ENCODE results near the gene SOCS6. TPM values are rescaled to one million over a fixed set of nuclear protein-coding genes. Genes with fewer than 3 reads are reported as not detected.

The SOCS6 gene
- total and polyA plus RNA-seq, 4 donors: 5.5 to 30.1 (median 8.7) TPM

- TF ChIP-seq GABPA (IDR thresholded peaks at IDR 0.05 in 1 of 2, conservative IDR thresholded peaks at IDR 0.05 in 1 of 2) (no peak), ZBTB33 (IDR thresholded peaks at IDR 0.05) (no peak), EGR1 (IDR thresholded peaks at IDR 0.05; ENCODE audit: low read depth in 2 of 2) (no peak), NR2F2 (IDR thresholded peaks at IDR 0.05) (no peak), TAF1 (conservative IDR thresholded peaks at IDR 0.05) (no peak), RXRA (IDR thresholded peaks at IDR 0.05) (no peak), REST (IDR thresholded peaks at IDR 0.05) (no peak), FOXA2 (IDR thresholded peaks at IDR 0.05) (no peak), MAX (IDR thresholded peaks at IDR 0.05) (no peak)
- Histone ChIP-seq H3K4me3 (ENCODE audit: low read depth in 1 of 3, low read length in 3 of 3) (no peak overlapping the region), H3K9me3 (ENCODE audit: control insufficient read depth in 4 of 4, low read length in 3 of 4) (no peaks in the 10 kb centered on the region), H3K36me3 (ENCODE audit: control insufficient read depth in 4 of 4, insufficient read depth in 3 of 4, low read depth in 1 of 4, low read length in 3 of 4) (no peaks in the 10 kb centered on the region), H3K9ac (ENCODE audit: low read depth in 1 of 2, low read length in 2 of 2) (no peak overlapping the region), H3K27me3 (ENCODE audit: control insufficient read depth in 4 of 4, insufficient read depth in 4 of 4, low read length in 3 of 4) (no peaks in the 10 kb centered on the region), H3K27ac (ENCODE audit: low read depth in 1 of 2, low read length in 2 of 2) (no peak overlapping the region), H3K4me1 (ENCODE audit: control insufficient read depth in 4 of 4, insufficient read depth in 4 of 4, low read length in 3 of 4) (no peaks in the 10 kb centered on the region)
- WGBS: 91% methylated on average over 12 of the region's 12 CpGs
- no peak for DNase-seq (ENCODE audit: low spot score)
Observed at GRCh38 chr18:70250781-70251180, 38.1 kb upstream of the SOCS6 start.

- Histone ChIP-seq H3K36me3 (ENCODE audit: control insufficient read depth in 4 of 4, insufficient read depth in 3 of 4, low read depth in 1 of 4, low read length in 3 of 4) (no peaks in the 10 kb centered on the region), H3K27ac (ENCODE audit: low read depth in 1 of 2, low read length in 2 of 2) (no peak overlapping the region), H3K4me3 (ENCODE audit: low read depth in 1 of 3, low read length in 3 of 3) (no peak overlapping the region), H3K4me1 (ENCODE audit: control insufficient read depth in 4 of 4, insufficient read depth in 4 of 4, low read length in 3 of 4) (no peaks in the 10 kb centered on the region), H3K27me3 (ENCODE audit: control insufficient read depth in 4 of 4, insufficient read depth in 4 of 4, low read length in 3 of 4) (no peaks in the 10 kb centered on the region), H3K9ac (ENCODE audit: low read depth in 1 of 2, low read length in 2 of 2) (no peak overlapping the region), H3K9me3 (ENCODE audit: control insufficient read depth in 4 of 4, low read length in 3 of 4) (no peaks in the 10 kb centered on the region)
- no peak for DNase-seq (ENCODE audit: low spot score)
- TF ChIP-seq REST (IDR thresholded peaks at IDR 0.05) (no peak), HNF4A (conservative IDR thresholded peaks at IDR 0.05) (no peak), EGR1 (IDR thresholded peaks at IDR 0.05; ENCODE audit: low read depth in 2 of 2) (no peak), CTCF (IDR thresholded peaks at IDR 0.05; ENCODE audit: low read depth, low read length, missing input control) (no peak), HNF4G (IDR thresholded peaks at IDR 0.05) (no peak), FOXA2 (IDR thresholded peaks at IDR 0.05) (no peak), RAD21 (IDR thresholded peaks at IDR 0.05) (no peak), SP1 (IDR thresholded peaks at IDR 0.05) (no peak), RXRA (IDR thresholded peaks at IDR 0.05) (no peak), ATF3 (IDR thresholded peaks at IDR 0.05) (no peak)
- 67% methylated on average over 5 of the region's 5 CpGs for WGBS
Observed at GRCh38 chr18:70256184-70256583, 32.7 kb upstream of the SOCS6 start.

Data from liver (tissue), 9 donors.